ENCODE data around the gene STMND1.

- no peak for TF ChIP-seq CTCF (IDR thresholded peaks at IDR 0.05)
- TF ChIP-seq POLR2A (IDR thresholded peaks at IDR 0.05): no peak
Measured at GRCh38 chr6:17099401-17100059, 2.3 kb upstream of the STMND1 start.
